ENCODE measurements around the gene OTUB1. TPM values are rescaled to one million over a fixed set of nuclear protein-coding genes. Genes with fewer than 3 reads are reported as not detected.
A peak's percentile ranks its signal among the peaks of the same experiment; 100 is the strongest.

The OTUB1 gene
- total RNA-seq, 2 donors from 2014 or later, result 59.4 to 84.2 TPM

- H3K27ac Mint-ChIP-seq, result no peak overlapping the region
- ATAC-seq (replicated peaks), result no peak
- no peaks in the 10 kb centered on the region for H3K27me3 Mint-ChIP-seq
- peaks cover 11% of the 10 kb centered on the region for H3K4me1 Mint-ChIP-seq
- H3K4me3 Mint-ChIP-seq, result no peak overlapping the region
- peaks cover 66% of the 10 kb centered on the region for H3K36me3 Mint-ChIP-seq (ENCODE audit: low read depth)
- no peaks in the 10 kb centered on the region for H3K9me3 Mint-ChIP-seq
Observed at GRCh38 chr11:63996512-63996911, 10.3 kb downstream of the OTUB1 start.

- H3K4me3 Mint-ChIP-seq, result no peak overlapping the region
- peaks cover 60% of the 10 kb centered on the region for H3K36me3 Mint-ChIP-seq (ENCODE audit: low read depth)
- H3K27ac Mint-ChIP-seq, result no peak overlapping the region
- no peaks in the 10 kb centered on the region for H3K27me3 Mint-ChIP-seq
- H3K9me3 Mint-ChIP-seq, result no peaks in the 10 kb centered on the region
- H3K4me1 Mint-ChIP-seq, result peaks cover 8% of the 10 kb centered on the region
- ATAC-seq (replicated peaks), result no peak
Observed at GRCh38 chr11:63997104-63997700, 11.0 kb downstream of the OTUB1 start.

- no peaks in the 10 kb centered on the region for H3K27me3 Mint-ChIP-seq
- peaks cover 7% of the 10 kb centered on the region for H3K4me1 Mint-ChIP-seq
- no peak overlapping the region for H3K4me3 Mint-ChIP-seq
- peaks cover 53% of the 10 kb centered on the region for H3K36me3 Mint-ChIP-seq (ENCODE audit: low read depth)
- no peak overlapping the region for H3K27ac Mint-ChIP-seq
- ATAC-seq (replicated peaks), result no peak
- H3K9me3 Mint-ChIP-seq, result no peaks in the 10 kb centered on the region
Observed at GRCh38 chr11:63997801-63998337, 11.6 kb downstream of the OTUB1 start.

- ATAC-seq (replicated peaks), result peak; percentile 10
- no peak overlapping the region for H3K4me3 Mint-ChIP-seq
- no peak overlapping the region for H3K27ac Mint-ChIP-seq
- peaks cover 3% of the 10 kb centered on the region for H3K4me1 Mint-ChIP-seq
- H3K36me3 Mint-ChIP-seq (ENCODE audit: low read depth), result peaks cover 44% of the 10 kb centered on the region
- H3K27me3 Mint-ChIP-seq, result no peaks in the 10 kb centered on the region
- no peaks in the 10 kb centered on the region for H3K9me3 Mint-ChIP-seq
Observed at GRCh38 chr11:63998558-63999348, 12.5 kb downstream of the OTUB1 start.

- peaks cover 37% of the 10 kb centered on the region for H3K36me3 Mint-ChIP-seq (ENCODE audit: low read depth)
- peak overlapping the region; percentile 30 for H3K4me3 Mint-ChIP-seq
- H3K4me1 Mint-ChIP-seq, result peaks cover 3% of the 10 kb centered on the region
- no peak overlapping the region for H3K27ac Mint-ChIP-seq
- H3K9me3 Mint-ChIP-seq, result no peaks in the 10 kb centered on the region
- H3K27me3 Mint-ChIP-seq, result no peaks in the 10 kb centered on the region
- peak; percentile 62 for ATAC-seq (replicated peaks)
Observed at GRCh38 chr11:63999349-64000025, 13.2 kb downstream of the OTUB1 start.

- peak overlapping the region; percentile 30 for H3K4me3 Mint-ChIP-seq
- peaks cover 30% of the 10 kb centered on the region for H3K36me3 Mint-ChIP-seq (ENCODE audit: low read depth)
- H3K4me1 Mint-ChIP-seq, result peaks cover 3% of the 10 kb centered on the region
- no peaks in the 10 kb centered on the region for H3K27me3 Mint-ChIP-seq
- ATAC-seq (replicated peaks), result peak; percentile 89
- no peak overlapping the region for H3K27ac Mint-ChIP-seq
- no peaks in the 10 kb centered on the region for H3K9me3 Mint-ChIP-seq
Observed at GRCh38 chr11:64000026-64000739, 13.9 kb downstream of the OTUB1 start.

- ATAC-seq (replicated peaks), result no peak
- H3K27me3 Mint-ChIP-seq, result no peaks in the 10 kb centered on the region
- H3K36me3 Mint-ChIP-seq (ENCODE audit: low read depth), result peaks cover 22% of the 10 kb centered on the region
- H3K9me3 Mint-ChIP-seq, result no peaks in the 10 kb centered on the region
- H3K4me1 Mint-ChIP-seq, result peaks cover 3% of the 10 kb centered on the region
- H3K4me3 Mint-ChIP-seq, result no peak overlapping the region
- H3K27ac Mint-ChIP-seq, result no peak overlapping the region
Observed at GRCh38 chr11:64000740-64001483, 14.7 kb downstream of the OTUB1 start.

GRCh38 chr11:64001484-64002420 lies 15.5 kb downstream of the OTUB1 start:
- peaks cover 18% of the 10 kb centered on the region for H3K36me3 Mint-ChIP-seq (ENCODE audit: low read depth)
- no peak overlapping the region for H3K27ac Mint-ChIP-seq
- H3K4me3 Mint-ChIP-seq, result no peak overlapping the region
- no peaks in the 10 kb centered on the region for H3K9me3 Mint-ChIP-seq
- peaks cover 1% of the 10 kb centered on the region for H3K27me3 Mint-ChIP-seq
- peaks cover 3% of the 10 kb centered on the region for H3K4me1 Mint-ChIP-seq
- no peak for ATAC-seq (replicated peaks)

- H3K4me3 Mint-ChIP-seq, result no peak overlapping the region
- H3K9me3 Mint-ChIP-seq, result no peaks in the 10 kb centered on the region
- peaks cover 14% of the 10 kb centered on the region for H3K27me3 Mint-ChIP-seq
- no peaks in the 10 kb centered on the region for H3K36me3 Mint-ChIP-seq (ENCODE audit: low read depth)
- peaks cover 6% of the 10 kb centered on the region for H3K4me1 Mint-ChIP-seq
- no peak overlapping the region for H3K27ac Mint-ChIP-seq
- ATAC-seq (replicated peaks), result no peak
Observed at GRCh38 chr11:64003807-64004589, 17.8 kb downstream of the OTUB1 start.

GRCh38 chr11:64004590-64004984 lies 18.3 kb downstream of the OTUB1 start:
- Mint-ChIP-seq H3K36me3 (ENCODE audit: low read depth) (no peaks in the 10 kb centered on the region), H3K4me1 (peaks cover 6% of the 10 kb centered on the region), H3K9me3 (no peaks in the 10 kb centered on the region), H3K4me3 (no peak overlapping the region), H3K27ac (no peak overlapping the region), H3K27me3 (peaks cover 14% of the 10 kb centered on the region)
- no peak for ATAC-seq (replicated peaks)

GRCh38 chr11:64005691-64006090 lies 19.5 kb downstream of the OTUB1 start:
- Mint-ChIP-seq H3K27me3 (peaks cover 21% of the 10 kb centered on the region), H3K4me3 (no peak overlapping the region), H3K36me3 (ENCODE audit: low read depth) (no peaks in the 10 kb centered on the region), H3K9me3 (no peaks in the 10 kb centered on the region), H3K4me1 (peaks cover 6% of the 10 kb centered on the region), H3K27ac (no peak overlapping the region)
- no peak for ATAC-seq (replicated peaks)

GRCh38 chr11:64006398-64006797 lies 20.2 kb downstream of the OTUB1 start:
- Mint-ChIP-seq H3K36me3 (ENCODE audit: low read depth) (no peaks in the 10 kb centered on the region), H3K4me3 (peak overlapping the region; percentile 71), H3K9me3 (no peaks in the 10 kb centered on the region), H3K27me3 (peaks cover 23% of the 10 kb centered on the region), H3K4me1 (peaks cover 6% of the 10 kb centered on the region), H3K27ac (no peak overlapping the region)
- no peak for ATAC-seq (replicated peaks)
